SH-SY5Y (cell line): ENCODE results near the gene MASP2.

Experiments
- GATA2 ChIP-seq: IDR thresholded peaks from 2 replicates; pipeline ENCODE4 v1.6.1; 2011; ENCODE audit warnings: mild to moderate bottlenecking, low read depth, low read length
- GATA3 ChIP-seq: IDR thresholded peaks from 2 replicates; pipeline ENCODE4 v1.6.1; 2011; ENCODE audit warnings: low read depth, mild to moderate bottlenecking, low read length, moderate library complexity

- TF ChIP-seq GATA2: no peak
- TF ChIP-seq GATA3: no peak
Measured at GRCh38 chr1:10992864-10993263, 54.2 kb downstream of the MASP2 start.
